GM10248 (cell line): Measurements from ENCODE around the gene EPHB6.

Experiments used
- CTCF ChIA-PET: fragments of 300-600 bp; sonication (Branson Sonifier 250); formaldehyde crosslinking; extraction: SDS; loops from one replicate; lab custom pipeline; 2021; ENCODE audit warnings: antibody characterized with exemption; lab: Yijun Ruan, JAX
- POLR2A ChIA-PET: fragments of 350-650 bp; sonication (Branson Sonifier 250); formaldehyde crosslinking; extraction: SDS; loops from one replicate; lab custom pipeline; 2020; ENCODE audit warnings: antibody characterized with exemption; lab: Yijun Ruan, JAX
- DNase-seq: peaks from one replicate; pipeline ENCODE4 v3.0.0; 2012; ENCODE audit errors: extremely low spot score
- CTCF ChIP-seq: IDR thresholded peaks from 2 replicates; pipeline ENCODE4 v1.5.1; 2012; ENCODE audit warnings: mild to moderate bottlenecking, low read depth; ENCODE audit errors: extremely low read depth, missing control alignments, control extremely low read depth

Gene EPHB6

GRCh38 chr7:142897691-142898090 lies 42.8 kb downstream of the EPHB6 start:
- CTCF ChIA-PET, result interaction anchor here (0.9 to 3.1 kb wide), 3 partner anchors 17 to 318 kb away, joined by 3 to 9 read pairs (median 4); no protein-coding TSS in a partner anchor
- POLR2A ChIA-PET, result no interaction called here
- TF ChIP-seq CTCF, result no peak
- no peak for DNase-seq

- no peak for DNase-seq
- no peak for TF ChIP-seq CTCF
- ChIA-PET CTCF (interaction anchor here (0.9 to 3.1 kb wide), 4 partner anchors 16 to 317 kb away, joined by 3 to 9 read pairs (median 4); no protein-coding TSS in a partner anchor), POLR2A (no interaction called here)
Observed at GRCh38 chr7:142898377-142899170, 43.7 kb downstream of the EPHB6 start.

- no peak for DNase-seq
- ChIA-PET POLR2A (no interaction called here), CTCF (interaction anchor here (1.2 to 3.1 kb wide), 2 partner anchors 17 to 19 kb away, joined by 3 to 9 read pairs; no protein-coding TSS in a partner anchor)
- TF ChIP-seq CTCF, result no peak
Observed at GRCh38 chr7:142899661-142900060, 44.8 kb downstream of the EPHB6 start.

- POLR2A ChIA-PET, result no interaction called here
- DNase-seq, result no peak
- CTCF ChIA-PET, result interaction anchor here (1.0 to 1.9 kb wide), 3 partner anchors 8 to 21 kb away, joined by 3 to 7 read pairs (median 3); no protein-coding TSS in a partner anchor
- no peak for TF ChIP-seq CTCF
Observed at GRCh38 chr7:142901426-142902259, 46.8 kb downstream of the EPHB6 start.

- TF ChIP-seq CTCF, result no peak
- CTCF ChIA-PET, result interaction anchor here (0.8 to 1.4 kb wide), 2 partner anchors 12 to 23 kb away, joined by 3 to 4 read pairs; no protein-coding TSS in a partner anchor
- DNase-seq, result no peak
- POLR2A ChIA-PET, result no interaction called here
Observed at GRCh38 chr7:142904128-142904527, 49.3 kb downstream of the EPHB6 start.

GRCh38 chr7:142905759-142906158 lies 50.9 kb downstream of the EPHB6 start:
- no peak for TF ChIP-seq CTCF
- DNase-seq, result no peak
- CTCF ChIA-PET, result no interaction called here
- POLR2A ChIA-PET, result no interaction called here
